Thyroid gland (tissue), 4 donors: ENCODE measurements around the gene LRP8.

Source experiments
- CTCF ChIP-seq, 6 experiments: fragments of 200-600 bp in 3 of 6; fragments of 450-650 bp in 3 of 6; sonication (generic) in 3 of 6; IDR thresholded peaks; one replicate each; pipeline ENCODE4 v1.5.1; 2016 to 2019; ENCODE audit warnings: antibody characterized with exemption in 6 of 6, mild to moderate bottlenecking in 2 of 6, inconsistent platforms in 1 of 6, moderate library complexity in 1 of 6
- POLR2A ChIP-seq, 2 donors: fragments of 450-650 bp; IDR thresholded peaks; one replicate each; pipeline ENCODE4 v1.6.1; 2017; ENCODE audit warnings: antibody characterized with exemption in 2 of 2, mild to moderate bottlenecking in 2 of 2, moderate library complexity in 1 of 2

- no peak for TF ChIP-seq CTCF (IDR thresholded peaks at IDR 0.05)
- TF ChIP-seq POLR2A (IDR thresholded peaks at IDR 0.05) = no peak
These were observed 19.4 kb downstream of the LRP8 start for GRCh38 chr1:53308506-53308905.
